ELR (cell line): ENCODE data around the gene EDIL3.
"Not testable (repeated sequence)": the region's sequence is repeated elsewhere in the genome, so short reads cannot be mapped to it uniquely, and the experiment has no call there.

Experiments
- DNase-seq: peaks from one replicate; pipeline ENCODE4 v3.0.0-alpha.2; 2015; ENCODE audit warnings: low read depth

EDIL3 gene

GRCh38 chr5:84378961-84379360 is 5.7 kb downstream of the EDIL3 start:
- DNase-seq, result no peak

GRCh38 chr5:84378420-84378819 is 6.3 kb downstream of the EDIL3 start:
- no peak for DNase-seq

- no peak for DNase-seq
Measured at GRCh38 chr5:84376346-84376745, 8.3 kb downstream of the EDIL3 start.

GRCh38 chr5:84374568-84374967 is 10.1 kb downstream of the EDIL3 start:
- no peak for DNase-seq

GRCh38 chr5:84373506-84373905 is 11.2 kb downstream of the EDIL3 start:
- no peak for DNase-seq

GRCh38 chr5:84372066-84372695 is 12.5 kb downstream of the EDIL3 start:
- no peak for DNase-seq

- DNase-seq, result no peak
Measured at GRCh38 chr5:84370176-84370575, 14.5 kb downstream of the EDIL3 start.

- DNase-seq, result no peak
Measured at GRCh38 chr5:84364043-84364442, 20.6 kb downstream of the EDIL3 start.

GRCh38 chr5:84362061-84362720 is 22.5 kb downstream of the EDIL3 start:
- no peak for DNase-seq

- no peak for DNase-seq
Measured at GRCh38 chr5:84361572-84361971, 23.1 kb downstream of the EDIL3 start.

- no peak for DNase-seq
Measured at GRCh38 chr5:84360056-84360455, 24.6 kb downstream of the EDIL3 start.

GRCh38 chr5:84354101-84354500 is 30.6 kb downstream of the EDIL3 start:
- DNase-seq, result no peak

GRCh38 chr5:84344788-84345187 is 39.9 kb downstream of the EDIL3 start:
- DNase-seq, result no peak

GRCh38 chr5:84343171-84343570 is 41.5 kb downstream of the EDIL3 start:
- no peak for DNase-seq

- no peak for DNase-seq
Measured at GRCh38 chr5:84332106-84332505, 52.6 kb downstream of the EDIL3 start.

GRCh38 chr5:84327591-84327990 is 57.1 kb downstream of the EDIL3 start:
- peak; percentile 4 for DNase-seq

GRCh38 chr5:84322646-84323045 is 62.0 kb downstream of the EDIL3 start:
- DNase-seq, result no peak

- DNase-seq, result not testable (repeated sequence)
Measured at GRCh38 chr5:84317826-84318225, 66.9 kb downstream of the EDIL3 start.

- not testable (repeated sequence) for DNase-seq
Measured at GRCh38 chr5:84312280-84312679, 72.4 kb downstream of the EDIL3 start.

GRCh38 chr5:84309850-84310249 is 74.8 kb downstream of the EDIL3 start:
- not testable (repeated sequence) for DNase-seq

GRCh38 chr5:84306601-84307000 is 78.1 kb downstream of the EDIL3 start:
- peak; percentile 8 for DNase-seq

- DNase-seq, result no peak
Measured at GRCh38 chr5:84304599-84304998, 80.1 kb downstream of the EDIL3 start.

- DNase-seq, result peak; percentile 33
Measured at GRCh38 chr5:84303315-84303714, 81.4 kb downstream of the EDIL3 start.

- DNase-seq, result peak; percentile 43
Measured at GRCh38 chr5:84301535-84301934, 83.1 kb downstream of the EDIL3 start.
